HepG2 (cell line): ENCODE results near the gene RRBP1. TPM values are rescaled to one million over a fixed set of nuclear protein-coding genes. Genes with fewer than 3 reads are reported as not detected.

Experiments
- CHCHD3 ChIP-seq: sonication (generic); formaldehyde crosslinking; IDR thresholded peaks from 2 replicates; pipeline ENCODE4 v1.8.0; 2022; ENCODE audit warnings: mild to moderate bottlenecking, missing genetic modification reagents, moderate library complexity
- CREM ChIP-seq, 2 experiments: sonication (generic) in 1 of 2; formaldehyde crosslinking in 1 of 2; IDR thresholded peaks; 2 replicates each; pipeline versions ENCODE4 v1.4.0 to v1.6.1; 2016 to 2020; ENCODE audit warnings: antibody characterized with exemption in 1 of 2, mild to moderate bottlenecking in 1 of 2, missing genetic modification reagents in 1 of 2
- ESRRA ChIP-seq: sonication (generic); formaldehyde crosslinking; IDR thresholded peaks from 2 replicates; pipeline ENCODE4 v1.5.1; 2020; ENCODE audit warnings: mild to moderate bottlenecking, low read depth, missing genetic modification reagents
- FOXO1 ChIP-seq: sonication (generic); formaldehyde crosslinking; IDR thresholded peaks from 2 replicates; pipeline ENCODE4 v1.4.0; 2020; ENCODE audit warnings: missing genetic modification reagents
- KDM5A ChIP-seq: fragments of 200-600 bp; sonication (generic); IDR thresholded peaks from 2 replicates; pipeline ENCODE4 v1.7.0; 2018; ENCODE audit warnings: antibody characterized with exemption, mild to moderate bottlenecking, low read length, borderline replicate concordance
- NCOA1 ChIP-seq: sonication (generic); formaldehyde crosslinking; IDR thresholded peaks from 2 replicates; pipeline ENCODE4 v1.9.0; 2021; ENCODE audit warnings: missing genetic modification reagents
- NFE2L2 ChIP-seq: fragments of 150-350 bp; IDR thresholded peaks from 2 replicates; pipeline ENCODE4 v1.6.1; 2014; ENCODE audit warnings: low read length
- RARA ChIP-seq: IDR thresholded peaks from 2 replicates; pipeline ENCODE4 v1.6.1; 2016; ENCODE audit warnings: missing genetic modification reagents, missing compliant biosample characterization
- RFX3 ChIP-seq: IDR thresholded peaks from 2 replicates; pipeline ENCODE4 v1.6.1; 2016; ENCODE audit warnings: missing biosample characterization, missing genetic modification reagents
- TGIF2 ChIP-seq: IDR thresholded peaks from 2 replicates; pipeline ENCODE4 v1.6.1; 2016; ENCODE audit warnings: control low read depth, missing compliant biosample characterization
- ZBTB3 ChIP-seq: sonication (generic); formaldehyde crosslinking; IDR thresholded peaks from 2 replicates; pipeline ENCODE4 v1.4.0; 2020; ENCODE audit warnings: low read depth, mild to moderate bottlenecking, moderate library complexity, missing genetic modification reagents, borderline replicate concordance
- ZBTB7B ChIP-seq: sonication (generic); formaldehyde crosslinking; IDR thresholded peaks from 2 replicates; pipeline ENCODE4 v1.4.0; 2020; ENCODE audit warnings: missing genetic modification reagents
- ZNF124 ChIP-seq: sonication (generic); formaldehyde crosslinking; IDR thresholded peaks from 2 replicates; pipeline ENCODE4 v1.4.0; 2020; ENCODE audit warnings: missing genetic modification reagents
- ZNF224 ChIP-seq: sonication (generic); formaldehyde crosslinking; IDR thresholded peaks from 2 replicates; pipeline ENCODE4 v1.5.0; 2020; ENCODE audit warnings: mild to moderate bottlenecking, missing genetic modification reagents
- ZNF577 ChIP-seq: sonication (generic); formaldehyde crosslinking; IDR thresholded peaks from 2 replicates; pipeline ENCODE4 v1.4.0; 2020; ENCODE audit warnings: mild to moderate bottlenecking, low read depth, missing genetic modification reagents, borderline replicate concordance
- ZNF747 ChIP-seq: sonication (generic); formaldehyde crosslinking; IDR thresholded peaks from 2 replicates; pipeline ENCODE4 v1.8.1; 2023; ENCODE audit warnings: missing genetic modification reagents, mild to moderate bottlenecking, borderline replicate concordance
- ZNF75D ChIP-seq: sonication (generic); formaldehyde crosslinking; IDR thresholded peaks from 2 replicates; pipeline ENCODE4 v1.8.1; 2023; ENCODE audit warnings: missing genetic modification reagents, mild to moderate bottlenecking, borderline replicate concordance
- ZNF766 ChIP-seq: sonication (generic); formaldehyde crosslinking; IDR thresholded peaks from 2 replicates; pipeline ENCODE4 v1.5.0; 2020; ENCODE audit warnings: missing genetic modification reagents, borderline replicate concordance
- ZNF776 ChIP-seq: sonication (generic); formaldehyde crosslinking; IDR thresholded peaks from 2 replicates; pipeline ENCODE4 v1.4.0; 2020; ENCODE audit warnings: mild to moderate bottlenecking, missing genetic modification reagents
- ZNF792 ChIP-seq: IDR thresholded peaks from 2 replicates; pipeline ENCODE4 v1.6.1; 2016
- polyA plus RNA-seq, 8 experiments: library from polyadenylated mRNA; depleted of rRNA in 3 of 8; stranded (reverse) in 7 of 8; unstranded in 1 of 8; fragments of >200 nt; fragmentation: Illumina TruSeq in 4 of 8; extraction: Trizol in 4 of 8; gene quantifications; 2 replicates each; pipeline versions ENCODE4 v1.2.1 to v1.2.3, GENCODE V29; 2011 to 2016; ENCODE audit warnings: low read depth in 4 of 8, missing spikeins in 1 of 8, mixed read lengths in 1 of 8; ENCODE audit not compliant: insufficient read depth in 1 of 8
- total RNA-seq, 5 experiments: library from RNA; depleted of rRNA; stranded (reverse); fragments of >200 nt; fragmentation: Illumina TruSeq; extraction: Trizol; gene quantifications; 2 replicates each; pipeline ENCODE4 v1.2.3, GENCODE V29; 2016; ENCODE audit warnings: low read depth in 1 of 5
- TF ChIP-seq, protein P1 (sequence below): sonication (generic); formaldehyde crosslinking; IDR thresholded peaks from 2 replicates; pipeline ENCODE4 v1.8.0; 2022; ENCODE audit warnings: missing genetic modification reagents, mild to moderate bottlenecking, inconsistent platforms, borderline replicate concordance
- TF ChIP-seq, protein P2 (sequence below): sonication (generic); formaldehyde crosslinking; IDR thresholded peaks from 2 replicates; pipeline ENCODE4 v1.8.1; 2023; ENCODE audit warnings: missing genetic modification reagents, mild to moderate bottlenecking, borderline replicate concordance
- TF ChIP-seq, protein P3 (sequence below): sonication (generic); formaldehyde crosslinking; IDR thresholded peaks from 2 replicates; pipeline ENCODE4 v1.5.1; 2020; ENCODE audit warnings: mild to moderate bottlenecking, missing genetic modification reagents, moderate library complexity
- TF ChIP-seq, protein P4 (sequence below): sonication (generic); formaldehyde crosslinking; IDR thresholded peaks from 2 replicates; pipeline ENCODE4 v1.5.0; 2020; ENCODE audit warnings: mild to moderate bottlenecking, missing genetic modification reagents, moderate library complexity
- TF ChIP-seq, protein P5 (sequence below): sonication (generic); formaldehyde crosslinking; IDR thresholded peaks from 2 replicates; pipeline ENCODE4 v1.4.0; 2020; ENCODE audit warnings: missing genetic modification reagents, mild to moderate bottlenecking, borderline replicate concordance

Gene RRBP1
- total and polyA plus RNA-seq, 2 of the 13 experiments (the other 11 are each of a cell fraction or from before 2014, with no cell fraction given) = 150 to 222 TPM

DNA sequence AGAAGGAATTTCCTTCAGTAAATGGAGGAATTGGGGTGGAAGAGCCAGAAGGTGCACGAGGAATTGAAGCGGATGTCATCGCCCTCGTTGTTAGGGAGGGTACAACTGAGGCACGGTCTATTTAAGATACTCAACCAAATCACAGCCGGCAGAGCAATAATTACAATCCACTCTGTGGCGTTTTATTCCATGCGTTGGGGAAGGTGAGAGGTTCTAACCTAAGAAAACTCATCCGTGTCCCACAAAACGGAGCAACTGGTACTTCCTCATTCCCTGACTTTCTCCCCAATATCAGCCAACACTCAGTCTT, 802 bp upstream of the RRBP1 start (continued):
- TF ChIP-seq, protein P1, sequence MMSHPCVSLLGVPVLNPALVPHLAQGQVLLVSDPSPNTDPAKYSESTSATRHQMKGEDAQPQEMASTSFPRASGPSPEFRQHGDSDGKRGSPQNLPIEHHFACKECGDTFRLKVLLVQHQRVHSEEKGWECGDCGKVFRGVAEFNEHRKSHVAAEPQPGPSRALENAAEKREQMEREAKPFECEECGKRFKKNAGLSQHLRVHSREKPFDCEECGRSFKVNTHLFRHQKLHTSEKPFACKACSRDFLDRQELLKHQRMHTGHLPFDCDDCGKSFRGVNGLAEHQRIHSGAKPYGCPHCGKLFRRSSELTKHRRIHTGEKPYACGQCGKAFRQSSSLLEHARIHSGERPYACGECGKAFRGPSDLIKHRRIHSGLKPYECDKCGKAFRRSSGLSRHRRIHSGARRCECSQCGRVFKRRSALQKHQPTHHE (CRISPR knock-in tag) = no peak; the same call in 1 of the 2 replicates
- TF ChIP-seq NCOA1 (CRISPR knock-in tag) (no peak), KDM5A (no peak), RARA (CRISPR knock-in tag) (no peak; the same call in 1 of the 2 replicates), TGIF2 (CRISPR knock-in tag) (no peak), ZNF224 (CRISPR knock-in tag) (peak; percentile 66; the same call in 1 of the 2 replicates), ZBTB3 (no peak), ZNF75D (CRISPR knock-in tag) (no peak), ZNF792 (no peak), ZNF577 (CRISPR knock-in tag) (no peak), ZBTB7B (no peak), ZNF766 (CRISPR knock-in tag) (peak; percentile 12; the same call in 1 of the 2 replicates), FOXO1 (no peak), CHCHD3 (CRISPR knock-in tag) (no peak), RFX3 (CRISPR knock-in tag) (no peak), ESRRA (CRISPR knock-in tag) (0 out of 2 replicates have a peak, but pooled peaks have one; percentile 6), ZNF124 (CRISPR knock-in tag) (no peak), NFE2L2 (no peak), CREM (IDR thresholded peaks at IDR 0.05) (peak; percentile 43; the same call in 1 of the 2 replicates), CREM (CRISPR knock-in tag; IDR thresholded peaks at IDR 0.05) (no peak), ZNF776 (CRISPR knock-in tag) (no peak), ZNF747 (CRISPR knock-in tag) (no peak)
- TF ChIP-seq, protein P2, sequence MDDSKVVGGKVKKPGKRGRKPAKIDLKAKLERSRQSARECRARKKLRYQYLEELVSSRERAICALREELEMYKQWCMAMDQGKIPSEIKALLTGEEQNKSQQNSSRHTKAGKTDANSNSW = no peak
- TF ChIP-seq, protein P3, sequence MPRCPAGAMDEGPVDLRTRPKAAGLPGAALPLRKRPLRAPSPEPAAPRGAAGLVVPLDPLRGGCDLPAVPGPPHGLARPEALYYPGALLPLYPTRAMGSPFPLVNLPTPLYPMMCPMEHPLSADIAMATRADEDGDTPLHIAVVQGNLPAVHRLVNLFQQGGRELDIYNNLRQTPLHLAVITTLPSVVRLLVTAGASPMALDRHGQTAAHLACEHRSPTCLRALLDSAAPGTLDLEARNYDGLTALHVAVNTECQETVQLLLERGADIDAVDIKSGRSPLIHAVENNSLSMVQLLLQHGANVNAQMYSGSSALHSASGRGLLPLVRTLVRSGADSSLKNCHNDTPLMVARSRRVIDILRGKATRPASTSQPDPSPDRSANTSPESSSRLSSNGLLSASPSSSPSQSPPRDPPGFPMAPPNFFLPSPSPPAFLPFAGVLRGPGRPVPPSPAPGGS = no peak; the same call in 1 of the 2 replicates
- TF ChIP-seq, protein P4, sequence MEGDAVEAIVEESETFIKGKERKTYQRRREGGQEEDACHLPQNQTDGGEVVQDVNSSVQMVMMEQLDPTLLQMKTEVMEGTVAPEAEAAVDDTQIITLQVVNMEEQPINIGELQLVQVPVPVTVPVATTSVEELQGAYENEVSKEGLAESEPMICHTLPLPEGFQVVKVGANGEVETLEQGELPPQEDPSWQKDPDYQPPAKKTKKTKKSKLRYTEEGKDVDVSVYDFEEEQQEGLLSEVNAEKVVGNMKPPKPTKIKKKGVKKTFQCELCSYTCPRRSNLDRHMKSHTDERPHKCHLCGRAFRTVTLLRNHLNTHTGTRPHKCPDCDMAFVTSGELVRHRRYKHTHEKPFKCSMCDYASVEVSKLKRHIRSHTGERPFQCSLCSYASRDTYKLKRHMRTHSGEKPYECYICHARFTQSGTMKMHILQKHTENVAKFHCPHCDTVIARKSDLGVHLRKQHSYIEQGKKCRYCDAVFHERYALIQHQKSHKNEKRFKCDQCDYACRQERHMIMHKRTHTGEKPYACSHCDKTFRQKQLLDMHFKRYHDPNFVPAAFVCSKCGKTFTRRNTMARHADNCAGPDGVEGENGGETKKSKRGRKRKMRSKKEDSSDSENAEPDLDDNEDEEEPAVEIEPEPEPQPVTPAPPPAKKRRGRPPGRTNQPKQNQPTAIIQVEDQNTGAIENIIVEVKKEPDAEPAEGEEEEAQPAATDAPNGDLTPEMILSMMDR (CRISPR knock-in tag) = no peak
- TF ChIP-seq, protein P5, sequence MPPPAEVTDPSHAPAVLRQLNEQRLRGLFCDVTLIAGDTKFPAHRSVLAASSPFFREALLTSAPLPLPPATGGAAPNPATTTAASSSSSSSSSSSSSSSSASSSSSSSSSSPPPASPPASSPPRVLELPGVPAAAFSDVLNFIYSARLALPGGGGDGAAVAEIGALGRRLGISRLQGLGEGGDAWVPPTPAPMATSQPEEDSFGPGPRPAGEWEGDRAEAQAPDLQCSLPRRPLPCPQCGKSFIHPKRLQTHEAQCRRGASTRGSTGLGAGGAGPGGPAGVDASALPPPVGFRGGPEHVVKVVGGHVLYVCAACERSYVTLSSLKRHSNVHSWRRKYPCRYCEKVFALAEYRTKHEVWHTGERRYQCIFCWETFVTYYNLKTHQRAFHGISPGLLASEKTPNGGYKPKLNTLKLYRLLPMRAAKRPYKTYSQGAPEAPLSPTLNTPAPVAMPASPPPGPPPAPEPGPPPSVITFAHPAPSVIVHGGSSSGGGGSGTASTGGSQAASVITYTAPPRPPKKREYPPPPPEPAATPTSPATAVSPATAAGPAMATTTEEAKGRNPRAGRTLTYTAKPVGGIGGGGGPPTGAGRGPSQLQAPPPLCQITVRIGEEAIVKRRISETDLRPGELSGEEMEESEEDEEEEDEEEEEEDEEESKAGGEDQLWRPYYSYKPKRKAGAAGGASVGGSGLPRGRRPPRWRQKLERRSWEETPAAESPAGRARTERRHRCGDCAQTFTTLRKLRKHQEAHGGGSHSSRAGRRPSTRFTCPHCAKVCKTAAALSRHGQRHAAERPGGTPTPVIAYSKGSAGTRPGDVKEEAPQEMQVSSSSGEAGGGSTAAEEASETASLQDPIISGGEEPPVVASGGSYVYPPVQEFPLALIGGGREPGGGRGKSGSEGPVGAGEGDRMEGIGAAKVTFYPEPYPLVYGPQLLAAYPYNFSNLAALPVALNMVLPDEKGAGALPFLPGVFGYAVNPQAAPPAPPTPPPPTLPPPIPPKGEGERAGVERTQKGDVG (CRISPR knock-in tag) = no peak
